ENCODE data around the gene TBC1D1. TPM values are rescaled to one million over a fixed set of nuclear protein-coding genes. Genes with fewer than 3 reads are reported as not detected.

Gene TBC1D1
- total RNA-seq, 5 donors from 2014 or later (not counting 1 experiment from before 2014, with no cell fraction given) = 46.3 to 58.1 (median 47.6) TPM

GRCh38 chr4:38095691-38096090 lies 204.8 kb downstream of the TBC1D1 start:
- ChIA-PET CTCF (interaction anchor here in 1 of 2 donors (0.6 kb wide), 1 partner anchor 33 kb away, joined by 4 read pairs; no protein-coding TSS in a partner anchor), POLR2A (no interaction called here)
- DNase-seq (no peak), ATAC-seq (replicated peaks in 1 of 4) (no peak)
- Mint-ChIP-seq H3K27me3 (no peaks in the 10 kb centered on the region), H3K9me3 (no peaks in the 10 kb centered on the region), H3K4me1 (peaks cover under 1 to 11% (median 6%) of the 10 kb centered on the region in 3 donors), H3K36me3 (peaks cover 68% of the 10 kb centered on the region), H3K27ac (no peak overlapping the region), H3K4me3 (no peak overlapping the region)
- Histone ChIP-seq H3K27me3 (replicated peaks in 1 of 2; ENCODE audit: control insufficient read depth in 2 of 2, extremely low read depth in 1 of 2, insufficient read depth in 2 of 2, low read length in 1 of 2) (no peaks in the 10 kb centered on the region), H3K9me3 (no peaks in the 10 kb centered on the region), H3K36me3 (ENCODE audit: control insufficient read depth in 2 of 2, extremely low read depth in 1 of 2, insufficient read depth in 1 of 2, low read length in 1 of 2) (peaks cover 0 to 28% of the 10 kb centered on the region in 2 donors), H3K4me3 (ENCODE audit: control insufficient read depth in 1 of 2, extremely low read depth in 1 of 2, low read length in 1 of 2) (no peak overlapping the region), H3K27ac (ENCODE audit: low read length) (no peak overlapping the region), H3K4me1 (ENCODE audit: control insufficient read depth in 1 of 2, extremely low read depth in 1 of 2, insufficient read depth in 2 of 2, low read length in 2 of 2) (no peaks in the 10 kb centered on the region)
- 100% methylated on average over 6 of the region's 8 CpGs for WGBS (ENCODE audit: insufficient coverage)

- peaks cover 0 to 22% of the 10 kb centered on the region in 2 donors for H3K36me3 ChIP-seq (ENCODE audit: control insufficient read depth in 2 of 2, extremely low read depth in 1 of 2, insufficient read depth in 1 of 2, low read length in 1 of 2)
- 100% methylated on average over 1 of the region's 4 CpGs for WGBS (ENCODE audit: insufficient coverage)
- H3K4me3 ChIP-seq (ENCODE audit: control insufficient read depth in 1 of 2, extremely low read depth in 1 of 2, low read length in 1 of 2) = no peak overlapping the region
- POLR2A ChIA-PET = no interaction called here
- no peak for DNase-seq
- no peak overlapping the region for H3K27ac ChIP-seq (ENCODE audit: low read length)
- Mint-ChIP-seq H3K9me3 (no peaks in the 10 kb centered on the region), H3K27ac (no peak overlapping the region), H3K36me3 (peaks cover 61% of the 10 kb centered on the region), H3K4me1 (peaks cover 0 to 4% (median 0%) of the 10 kb centered on the region in 3 donors), H3K4me3 (no peak overlapping the region), H3K27me3 (no peaks in the 10 kb centered on the region)
- ATAC-seq (replicated peaks in 1 of 4) = no peak
- no peaks in the 10 kb centered on the region for H3K4me1 ChIP-seq (ENCODE audit: control insufficient read depth in 1 of 2, extremely low read depth in 1 of 2, insufficient read depth in 2 of 2, low read length in 2 of 2)
- no peaks in the 10 kb centered on the region for H3K9me3 ChIP-seq
- CTCF ChIA-PET = no interaction called here
- no peaks in the 10 kb centered on the region for H3K27me3 ChIP-seq (replicated peaks in 1 of 2; ENCODE audit: control insufficient read depth in 2 of 2, extremely low read depth in 1 of 2, insufficient read depth in 2 of 2, low read length in 1 of 2)
These were observed 206.9 kb downstream of the TBC1D1 start for GRCh38 chr4:38097818-38098217.

- Histone ChIP-seq H3K27ac (ENCODE audit: low read length) (no peak overlapping the region), H3K4me3 (ENCODE audit: control insufficient read depth in 1 of 2, extremely low read depth in 1 of 2, low read length in 1 of 2) (no peak overlapping the region), H3K9me3 (no peaks in the 10 kb centered on the region), H3K27me3 (replicated peaks in 1 of 2; ENCODE audit: control insufficient read depth in 2 of 2, extremely low read depth in 1 of 2, insufficient read depth in 2 of 2, low read length in 1 of 2) (no peaks in the 10 kb centered on the region), H3K4me1 (ENCODE audit: control insufficient read depth in 1 of 2, extremely low read depth in 1 of 2, insufficient read depth in 2 of 2, low read length in 2 of 2) (no peaks in the 10 kb centered on the region), H3K36me3 (ENCODE audit: control insufficient read depth in 2 of 2, extremely low read depth in 1 of 2, insufficient read depth in 1 of 2, low read length in 1 of 2) (peaks cover 0 to 30% of the 10 kb centered on the region in 2 donors)
- DNase-seq (no peak), ATAC-seq (replicated peaks in 1 of 4) (no peak)
- Mint-ChIP-seq H3K9me3 (no peaks in the 10 kb centered on the region), H3K27me3 (no peaks in the 10 kb centered on the region), H3K4me3 (no peak overlapping the region), H3K36me3 (peaks cover 67% of the 10 kb centered on the region), H3K4me1 (peaks cover 0 to 4% (median 0%) of the 10 kb centered on the region in 3 donors), H3K27ac (no peak overlapping the region)
- 92% methylated on average over 2 of the region's 4 CpGs for WGBS (ENCODE audit: insufficient coverage)
- ChIA-PET CTCF (interaction anchor here in 1 of 2 donors (0.6 kb wide), 1 partner anchor 16 kb away, joined by 6 read pairs; no protein-coding TSS in a partner anchor), POLR2A (interaction anchor here in 1 of 2 donors (0.5 kb wide), 1 partner anchor 32 kb away, joined by 3 read pairs; no protein-coding TSS in a partner anchor)
These were observed 208.2 kb downstream of the TBC1D1 start for GRCh38 chr4:38099020-38099600.

GRCh38 chr4:38099908-38100407 lies 209.1 kb downstream of the TBC1D1 start:
- H3K36me3 Mint-ChIP-seq = peaks cover 68% of the 10 kb centered on the region
- POLR2A ChIA-PET = no interaction called here
- no peak for ATAC-seq (replicated peaks in 1 of 4)
- H3K4me1 Mint-ChIP-seq = peaks cover 0 to 4% (median 0%) of the 10 kb centered on the region in 3 donors
- 100% methylated on average over 1 of the region's 3 CpGs for WGBS (ENCODE audit: insufficient coverage)
- H3K4me3 Mint-ChIP-seq = no peak overlapping the region
- Histone ChIP-seq H3K27me3 (replicated peaks in 1 of 2; ENCODE audit: control insufficient read depth in 2 of 2, extremely low read depth in 1 of 2, insufficient read depth in 2 of 2, low read length in 1 of 2) (no peaks in the 10 kb centered on the region), H3K36me3 (ENCODE audit: control insufficient read depth in 2 of 2, extremely low read depth in 1 of 2, insufficient read depth in 1 of 2, low read length in 1 of 2) (peaks cover 2 to 28% of the 10 kb centered on the region in 2 donors), H3K4me1 (ENCODE audit: control insufficient read depth in 1 of 2, extremely low read depth in 1 of 2, insufficient read depth in 2 of 2, low read length in 2 of 2) (no peaks in the 10 kb centered on the region), H3K9me3 (no peaks in the 10 kb centered on the region), H3K27ac (ENCODE audit: low read length) (no peak overlapping the region), H3K4me3 (ENCODE audit: control insufficient read depth in 1 of 2, extremely low read depth in 1 of 2, low read length in 1 of 2) (no peak overlapping the region)
- CTCF ChIA-PET = interaction anchor here (0.5 to 0.6 kb wide), 2 partner anchors 16 to 1042 kb away, joined by 5 to 6 read pairs; no protein-coding TSS in a partner anchor
- no peaks in the 10 kb centered on the region for H3K27me3 Mint-ChIP-seq
- no peak for DNase-seq
- H3K27ac Mint-ChIP-seq = no peak overlapping the region
- no peaks in the 10 kb centered on the region for H3K9me3 Mint-ChIP-seq

- ATAC-seq (replicated peaks in 1 of 4) = no peak
- H3K27ac Mint-ChIP-seq = no peak overlapping the region
These were observed 209.8 kb downstream of the TBC1D1 start for GRCh38 chr4:38100474-38101255.

GRCh38 chr4:38101563-38101962 lies 210.7 kb downstream of the TBC1D1 start:
- ChIA-PET POLR2A (interaction anchor here in 1 of 2 donors (0.7 kb wide), 1 partner anchor 31 kb away, joined by 3 read pairs; no protein-coding TSS in a partner anchor), CTCF (interaction anchor here in 1 of 2 donors (0.6 kb wide), 1 partner anchor 946 kb away, joined by 3 read pairs; no protein-coding TSS in a partner anchor)
- H3K27me3 Mint-ChIP-seq = no peaks in the 10 kb centered on the region
- no peak for ATAC-seq (replicated peaks in 1 of 4)
- no peaks in the 10 kb centered on the region for H3K9me3 Mint-ChIP-seq
- H3K36me3 ChIP-seq (ENCODE audit: control insufficient read depth in 2 of 2, extremely low read depth in 1 of 2, insufficient read depth in 1 of 2, low read length in 1 of 2) = peaks cover 2 to 39% of the 10 kb centered on the region in 2 donors
- no peak overlapping the region for H3K27ac ChIP-seq (ENCODE audit: low read length)
- 90% methylated on average over 2 of the region's 4 CpGs for WGBS (ENCODE audit: insufficient coverage)
- H3K9me3 ChIP-seq = no peaks in the 10 kb centered on the region
- H3K4me1 Mint-ChIP-seq = peaks cover 0 to 4% (median 0%) of the 10 kb centered on the region in 3 donors
- H3K4me3 Mint-ChIP-seq = no peak overlapping the region
- H3K27ac Mint-ChIP-seq = no peak overlapping the region
- DNase-seq = no peak
- no peaks in the 10 kb centered on the region for H3K27me3 ChIP-seq (replicated peaks in 1 of 2; ENCODE audit: control insufficient read depth in 2 of 2, extremely low read depth in 1 of 2, insufficient read depth in 2 of 2, low read length in 1 of 2)
- H3K4me3 ChIP-seq (ENCODE audit: control insufficient read depth in 1 of 2, extremely low read depth in 1 of 2, low read length in 1 of 2) = no peak overlapping the region
- peaks cover 66% of the 10 kb centered on the region for H3K36me3 Mint-ChIP-seq
- H3K4me1 ChIP-seq (ENCODE audit: control insufficient read depth in 1 of 2, extremely low read depth in 1 of 2, insufficient read depth in 2 of 2, low read length in 2 of 2) = no peaks in the 10 kb centered on the region

More at GRCh38 chr4:38100474-38101255, 209.8 kb downstream of the TBC1D1 start:
- WGBS (ENCODE audit: insufficient coverage) = 89% methylated on average over 2 of the region's 5 CpGs
- peaks cover 68% of the 10 kb centered on the region for H3K36me3 Mint-ChIP-seq
- no peak overlapping the region for H3K4me3 Mint-ChIP-seq
- H3K27me3 Mint-ChIP-seq = no peaks in the 10 kb centered on the region
- CTCF ChIA-PET = interaction anchor here (0.6 kb wide), 2 partner anchors 79 to 945 kb away, joined by 3 read pairs; no protein-coding TSS in a partner anchor
- Histone ChIP-seq H3K27ac (ENCODE audit: low read length) (no peak overlapping the region), H3K4me1 (ENCODE audit: control insufficient read depth in 1 of 2, extremely low read depth in 1 of 2, insufficient read depth in 2 of 2, low read length in 2 of 2) (no peaks in the 10 kb centered on the region), H3K9me3 (no peaks in the 10 kb centered on the region), H3K27me3 (replicated peaks in 1 of 2; ENCODE audit: control insufficient read depth in 2 of 2, extremely low read depth in 1 of 2, insufficient read depth in 2 of 2, low read length in 1 of 2) (no peaks in the 10 kb centered on the region), H3K4me3 (ENCODE audit: control insufficient read depth in 1 of 2, extremely low read depth in 1 of 2, low read length in 1 of 2) (no peak overlapping the region), H3K36me3 (ENCODE audit: control insufficient read depth in 2 of 2, extremely low read depth in 1 of 2, insufficient read depth in 1 of 2, low read length in 1 of 2) (peaks cover 2 to 34% of the 10 kb centered on the region in 2 donors)
- no peaks in the 10 kb centered on the region for H3K9me3 Mint-ChIP-seq
- POLR2A ChIA-PET = interaction anchor here in 1 of 2 donors (0.7 kb wide), 1 partner anchor 32 kb away, joined by 3 read pairs; no protein-coding TSS in a partner anchor
- H3K4me1 Mint-ChIP-seq = peaks cover 0 to 4% (median 0%) of the 10 kb centered on the region in 3 donors
- no peak for DNase-seq

Measured in T-cell (primary cell).